Loucy (cell line): ENCODE results near the gene SORCS2.

Experiments
- H2AFZ ChIP-seq: fragments of 200-600 bp; sonication (generic); 2 replicates; pipeline ENCODE4 v1.6.0; 2016; ENCODE audit warnings: antibody characterized with exemption, mild to moderate bottlenecking, low read length, moderate library complexity
- H3F3A ChIP-seq: fragments of 200-600 bp; 2 replicates; pipeline ENCODE4 v1.6.0; 2016; ENCODE audit warnings: antibody characterized with exemption, low read depth, mild to moderate bottlenecking
- H3K27me3 ChIP-seq: fragments of 200-600 bp; sonication (generic); 2 replicates; pipeline ENCODE4 v1.6.1; 2014; ENCODE audit warnings: low read length, mild to moderate bottlenecking; ENCODE audit not compliant: insufficient read depth, poor library complexity, severe bottlenecking
- H3K36me3 ChIP-seq: fragments of 200-600 bp; sonication (generic); 2 replicates; pipeline ENCODE4 v1.6.1; 2016; ENCODE audit warnings: low read length; ENCODE audit not compliant: insufficient read depth
- H3K4me1 ChIP-seq: fragments of 200-600 bp; sonication (generic); 2 replicates; pipeline ENCODE4 v1.5.1; 2014; ENCODE audit warnings: low read length, mild to moderate bottlenecking; ENCODE audit not compliant: insufficient read depth, poor library complexity, severe bottlenecking
- H3K4me2 ChIP-seq: fragments of 200-600 bp; sonication (generic); 2 replicates; pipeline ENCODE4 v1.6.0; 2014; ENCODE audit warnings: antibody characterized with exemption, low read length, low read depth, mild to moderate bottlenecking; ENCODE audit not compliant: poor library complexity, severe bottlenecking
- H3K4me3 ChIP-seq: fragments of 200-600 bp; sonication (generic); 2 replicates; pipeline ENCODE4 v1.5.1; 2014; ENCODE audit warnings: low read length, mild to moderate bottlenecking, mixed read lengths; ENCODE audit not compliant: poor library complexity, severe bottlenecking
- H3K79me2 ChIP-seq: fragments of 200-600 bp; sonication (generic); 2 replicates; pipeline ENCODE4 v1.6.1; 2014; ENCODE audit warnings: low read length; ENCODE audit not compliant: insufficient read depth
- H3K9ac ChIP-seq: fragments of 200-600 bp; sonication (generic); 2 replicates; pipeline ENCODE4 v1.6.0; 2014; ENCODE audit warnings: mild to moderate bottlenecking, low read depth, low read length, moderate library complexity; ENCODE audit not compliant: poor library complexity, severe bottlenecking
- H3K9me2 ChIP-seq: fragments of 200-600 bp; sonication (generic); replicated peaks from 2 replicates; pipeline ENCODE4 v1.6.1; 2016; ENCODE audit warnings: low read depth, low read length, mixed read lengths
- H3K9me3 ChIP-seq: fragments of 200-600 bp; sonication (generic); 2 replicates; pipeline ENCODE4 v1.6.1; 2014; ENCODE audit warnings: mild to moderate bottlenecking, antibody characterized with exemption, low read length, low read depth; ENCODE audit not compliant: insufficient read depth
- H4K20me1 ChIP-seq: fragments of 200-600 bp; sonication (generic); 2 replicates; pipeline ENCODE4 v1.6.0; 2014; ENCODE audit warnings: antibody characterized with exemption, low read length, mild to moderate bottlenecking; ENCODE audit not compliant: insufficient read depth, poor library complexity, severe bottlenecking
- EZH2phosphoT487 ChIP-seq: fragments of 200-600 bp; IDR thresholded peaks from 2 replicates; pipeline ENCODE4 v1.6.1; 2018; ENCODE audit warnings: antibody characterized with exemption, mild to moderate bottlenecking, moderate library complexity, borderline replicate concordance
- TF ChIP-seq, protein P1 (sequence below): fragments of 200-600 bp; sonication (generic); conservative IDR thresholded peaks from 2 replicates; pipeline ENCODE4 v1.5.1; 2014; ENCODE audit warnings: mild to moderate bottlenecking, antibody characterized with exemption, low read length

Gene SORCS2

DNA sequence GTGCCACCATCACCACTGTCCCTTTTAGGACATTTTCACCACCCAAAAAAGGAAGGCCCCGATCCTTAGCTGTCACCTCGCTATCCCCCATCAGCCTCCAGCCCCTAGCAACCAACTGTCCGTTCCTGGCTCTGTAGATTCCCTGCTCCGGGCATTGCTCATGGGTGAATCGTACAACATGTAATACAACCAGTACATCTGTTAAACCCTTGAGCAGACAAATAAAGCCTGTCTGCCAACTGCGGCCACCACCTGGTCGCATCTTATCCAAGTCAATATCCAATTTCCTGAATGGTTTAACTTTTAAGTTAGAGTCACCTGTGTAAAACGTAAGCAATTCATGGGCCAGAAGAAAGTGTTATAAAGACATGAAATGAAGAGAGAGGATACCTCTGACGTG, 495.5 kb downstream of the SORCS2 start:
- H3K79me2 ChIP-seq = no peaks in the 10 kb centered on the region
- H3K27me3 ChIP-seq = no peaks in the 10 kb centered on the region
- H3K9ac ChIP-seq = no peak overlapping the region
- no peaks in the 10 kb centered on the region for H3F3A ChIP-seq
- H3K9me2 ChIP-seq = no peaks in the 10 kb centered on the region
- no peak overlapping the region for H3K4me2 ChIP-seq
- H3K4me3 ChIP-seq = no peak overlapping the region
- no peaks in the 10 kb centered on the region for H3K36me3 ChIP-seq
- TF ChIP-seq, protein P1, sequence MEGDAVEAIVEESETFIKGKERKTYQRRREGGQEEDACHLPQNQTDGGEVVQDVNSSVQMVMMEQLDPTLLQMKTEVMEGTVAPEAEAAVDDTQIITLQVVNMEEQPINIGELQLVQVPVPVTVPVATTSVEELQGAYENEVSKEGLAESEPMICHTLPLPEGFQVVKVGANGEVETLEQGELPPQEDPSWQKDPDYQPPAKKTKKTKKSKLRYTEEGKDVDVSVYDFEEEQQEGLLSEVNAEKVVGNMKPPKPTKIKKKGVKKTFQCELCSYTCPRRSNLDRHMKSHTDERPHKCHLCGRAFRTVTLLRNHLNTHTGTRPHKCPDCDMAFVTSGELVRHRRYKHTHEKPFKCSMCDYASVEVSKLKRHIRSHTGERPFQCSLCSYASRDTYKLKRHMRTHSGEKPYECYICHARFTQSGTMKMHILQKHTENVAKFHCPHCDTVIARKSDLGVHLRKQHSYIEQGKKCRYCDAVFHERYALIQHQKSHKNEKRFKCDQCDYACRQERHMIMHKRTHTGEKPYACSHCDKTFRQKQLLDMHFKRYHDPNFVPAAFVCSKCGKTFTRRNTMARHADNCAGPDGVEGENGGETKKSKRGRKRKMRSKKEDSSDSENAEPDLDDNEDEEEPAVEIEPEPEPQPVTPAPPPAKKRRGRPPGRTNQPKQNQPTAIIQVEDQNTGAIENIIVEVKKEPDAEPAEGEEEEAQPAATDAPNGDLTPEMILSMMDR = no peak
- TF ChIP-seq EZH2phosphoT487 = no peak
- no peaks in the 10 kb centered on the region for H3K4me1 ChIP-seq
- H4K20me1 ChIP-seq = no peaks in the 10 kb centered on the region
- H2AFZ ChIP-seq = no peak overlapping the region
- H3K9me3 ChIP-seq = peaks cover 14% of the 10 kb centered on the region; the same call in 1 of the 2 replicates

DNA sequence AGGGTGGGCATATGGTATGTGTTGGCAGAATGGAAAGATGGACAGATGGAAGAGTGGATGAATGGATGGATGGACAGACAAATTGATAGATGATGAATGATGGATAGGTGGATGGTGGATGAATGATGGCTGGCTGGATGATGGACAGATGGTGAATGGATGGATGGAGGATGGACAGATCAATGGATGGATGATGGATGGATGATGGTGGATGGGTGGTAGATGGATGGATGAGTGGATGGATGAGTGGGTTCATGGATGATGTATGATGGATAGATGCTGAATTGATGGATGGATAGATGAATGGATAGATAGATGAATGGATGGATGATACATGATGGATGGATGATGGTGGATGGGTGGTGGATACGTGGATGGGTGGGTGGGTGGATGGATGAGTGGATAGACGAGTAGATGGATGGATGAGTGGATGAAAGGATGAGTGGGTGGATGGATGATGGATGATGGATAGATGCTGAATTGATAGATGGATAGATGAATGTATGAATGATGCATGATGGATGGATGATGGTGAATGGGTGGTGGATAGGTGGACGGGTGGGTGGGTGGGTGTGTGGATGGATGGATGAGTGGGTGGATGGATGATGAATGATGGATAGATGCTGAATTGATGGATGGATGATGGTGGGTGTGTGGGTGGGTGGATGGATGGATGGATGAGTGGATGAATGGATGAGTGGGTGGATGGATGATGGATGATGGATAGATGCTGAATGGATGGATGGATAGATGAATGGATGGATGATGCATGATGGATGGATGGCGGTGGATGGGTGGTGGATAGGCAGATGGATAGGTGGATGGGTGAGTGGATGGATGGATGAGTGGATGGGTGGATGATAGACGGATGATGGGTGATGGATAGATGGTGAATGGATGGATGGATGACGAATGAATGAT, 497.7 kb downstream of the SORCS2 start:
- H2AFZ ChIP-seq = no peak overlapping the region
- H3K36me3 ChIP-seq = no peaks in the 10 kb centered on the region
- no peaks in the 10 kb centered on the region for H3K27me3 ChIP-seq
- H3K9me2 ChIP-seq = no peaks in the 10 kb centered on the region
- H3K4me3 ChIP-seq = no peak overlapping the region
- H3K4me2 ChIP-seq = no peak overlapping the region
- H3K4me1 ChIP-seq = no peaks in the 10 kb centered on the region
- H3K9ac ChIP-seq = no peak overlapping the region
- H3F3A ChIP-seq = no peaks in the 10 kb centered on the region
- no peaks in the 10 kb centered on the region for H3K79me2 ChIP-seq
- TF ChIP-seq, protein P1 = no peak
- TF ChIP-seq EZH2phosphoT487 = no peak
- no peaks in the 10 kb centered on the region for H4K20me1 ChIP-seq
- H3K9me3 ChIP-seq = peaks cover 12% of the 10 kb centered on the region; the same call in 1 of the 2 replicates

DNA sequence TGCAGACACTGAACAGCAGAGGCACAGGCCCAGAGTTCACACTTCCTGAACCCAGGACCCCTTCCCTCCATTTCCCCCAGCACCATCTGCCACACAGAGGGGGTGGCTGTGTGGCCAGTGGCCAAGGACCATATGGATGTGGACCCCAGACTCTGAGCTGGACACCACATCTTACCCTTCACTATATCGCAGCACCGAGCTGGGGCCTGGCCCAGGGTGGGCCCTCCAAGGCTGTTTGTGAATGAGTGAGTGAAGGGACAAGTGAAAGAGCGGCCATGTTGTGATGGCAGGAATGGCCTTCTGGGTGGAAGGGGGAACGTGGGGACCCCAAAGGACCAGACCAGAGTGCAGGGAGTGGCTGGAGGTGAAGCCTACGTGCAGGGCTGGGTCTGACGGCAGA, 498.7 kb downstream of the SORCS2 start:
- H3K9me2 ChIP-seq = no peaks in the 10 kb centered on the region
- TF ChIP-seq, protein P1 = no peak
- no peak for TF ChIP-seq EZH2phosphoT487
- H3K27me3 ChIP-seq = no peaks in the 10 kb centered on the region
- H3K9ac ChIP-seq = no peak overlapping the region
- no peak overlapping the region for H2AFZ ChIP-seq
- no peaks in the 10 kb centered on the region for H3K4me1 ChIP-seq
- no peaks in the 10 kb centered on the region for H3K36me3 ChIP-seq
- no peaks in the 10 kb centered on the region for H3K79me2 ChIP-seq
- no peak overlapping the region for H3K4me3 ChIP-seq
- H3K9me3 ChIP-seq = peaks cover 11% of the 10 kb centered on the region; the same call in 1 of the 2 replicates
- H3K4me2 ChIP-seq = no peak overlapping the region
- no peaks in the 10 kb centered on the region for H3F3A ChIP-seq
- H4K20me1 ChIP-seq = no peaks in the 10 kb centered on the region
